NCI-H128 (cell line): ENCODE results near the gene ATP4B.

Experiments
- DNase-seq: peaks from one replicate; lab custom pipeline; 2025; ENCODE audit not compliant: unreplicated experiment; lab: John Stamatoyannopoulos, UW

Gene ATP4B

GRCh38 chr13:113608967-113609533 is 48.9 kb downstream of the ATP4B start:
- DNase-seq: no peak

GRCh38 chr13:113607889-113608635 is 49.9 kb downstream of the ATP4B start:
- no peak for DNase-seq

- DNase-seq: no peak
Observed at GRCh38 chr13:113607056-113607888, 50.7 kb downstream of the ATP4B start.

DNA sequence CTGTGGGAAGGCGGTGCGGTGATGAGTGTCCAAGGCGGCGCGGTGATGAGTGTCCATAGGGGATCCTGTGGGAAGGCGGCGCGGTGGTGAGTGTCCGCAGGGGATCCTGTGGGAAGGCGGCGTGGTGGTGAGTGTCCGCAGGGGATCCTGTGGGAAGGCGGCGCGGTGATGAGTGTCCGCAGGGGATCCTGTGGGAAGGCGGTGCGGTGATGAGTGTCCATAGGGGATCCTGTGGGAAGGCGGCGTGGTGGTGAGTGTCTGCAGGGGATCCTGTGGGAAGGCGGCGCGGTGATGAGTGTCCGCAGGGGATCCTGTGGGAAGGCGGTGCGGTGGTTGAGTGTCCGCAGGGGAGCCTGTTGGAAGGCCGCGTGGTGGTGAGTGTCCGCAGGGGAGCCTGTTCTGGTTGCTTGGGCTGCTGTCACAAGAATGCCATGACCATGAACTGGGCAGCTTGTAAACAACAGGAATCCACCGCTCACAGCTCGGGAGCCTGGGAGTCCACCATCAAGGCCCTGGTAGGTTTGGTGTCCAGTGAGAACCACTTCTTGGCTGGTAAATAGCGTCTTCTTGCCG is 52.0 kb downstream of the ATP4B start:
- no peak for DNase-seq

- no peak for DNase-seq
Observed at GRCh38 chr13:113605461-113605860, 52.5 kb downstream of the ATP4B start.

GRCh38 chr13:113604186-113604585 is 53.8 kb downstream of the ATP4B start:
- no peak for DNase-seq

DNA sequence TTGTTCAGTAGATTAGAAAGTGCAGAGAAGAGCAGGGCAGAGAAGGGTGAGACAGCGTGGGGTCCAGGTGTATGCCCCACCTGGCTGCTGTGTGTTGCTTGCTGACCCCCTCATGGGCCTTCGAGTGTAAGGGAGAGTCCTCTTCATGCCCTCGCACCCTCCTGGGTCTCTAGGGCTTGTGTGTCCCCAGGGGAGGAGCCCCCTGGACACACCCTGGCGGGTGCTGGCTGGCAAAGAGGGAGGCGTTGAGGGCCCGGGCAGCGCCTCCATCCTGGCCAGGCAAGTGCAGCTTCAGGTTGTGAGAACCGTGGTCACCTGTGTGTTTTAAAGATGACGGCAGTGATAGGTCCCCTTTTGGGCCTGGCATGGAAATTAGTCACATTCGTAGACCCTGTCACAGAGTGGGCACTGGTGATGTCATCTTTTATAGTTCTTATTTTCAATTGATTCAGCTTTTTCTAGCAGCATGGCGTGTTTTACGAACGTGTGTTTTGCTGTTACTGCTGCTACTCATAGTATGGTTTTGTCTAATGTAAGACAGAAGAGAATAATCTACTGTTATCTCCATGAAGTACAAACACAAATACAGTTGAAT is 54.8 kb downstream of the ATP4B start:
- DNase-seq: no peak

DNA sequence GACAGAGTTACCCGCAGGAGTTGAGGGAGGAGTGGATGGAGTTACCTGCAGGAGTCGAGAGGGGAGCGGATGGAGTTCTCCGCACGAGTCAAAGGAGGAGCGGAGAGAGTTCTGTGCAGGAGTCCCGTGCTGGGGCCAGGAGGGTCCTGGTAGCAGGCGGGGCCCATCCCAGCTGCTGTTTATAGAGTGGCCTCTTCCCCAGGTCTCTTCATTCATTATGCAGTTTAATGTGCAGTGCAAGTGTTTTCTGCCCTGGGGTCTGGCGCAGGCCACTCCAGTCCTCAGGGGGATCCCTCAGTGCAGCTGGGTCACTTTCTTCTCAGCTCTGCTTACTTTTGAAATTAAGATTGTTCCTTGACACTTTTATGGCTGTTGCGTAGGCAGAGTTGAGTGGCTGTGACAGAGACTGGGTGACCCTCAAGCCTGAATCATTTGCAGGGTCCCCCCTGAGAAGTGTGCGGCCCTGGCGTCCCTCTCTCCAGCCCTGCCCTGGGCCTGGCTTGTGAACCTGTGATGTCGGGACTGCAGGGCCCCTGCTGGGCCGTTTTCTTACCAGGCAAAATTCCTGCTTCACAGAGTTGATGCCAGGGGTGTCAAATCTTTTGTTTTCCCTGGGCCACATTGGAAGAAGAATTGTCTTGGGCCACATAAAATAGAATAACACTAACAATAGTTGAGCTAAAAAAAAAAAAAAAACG is 55.6 kb downstream of the ATP4B start:
- DNase-seq: no peak

GRCh38 chr13:113601166-113602070 is 56.6 kb downstream of the ATP4B start:
- DNase-seq: no peak

GRCh38 chr13:113599391-113599790 is 58.6 kb downstream of the ATP4B start:
- DNase-seq: no peak
